Keratinocyte (primary cell): ENCODE measurements around the gene ZNF552. TPM values are rescaled to one million over a fixed set of nuclear protein-coding genes. Genes with fewer than 3 reads are reported as not detected.
"Not testable (repeated sequence)": the region's sequence is repeated elsewhere in the genome, so short reads cannot be mapped to it uniquely, and the experiment has no call there.

Experiments
- DNase-seq: peaks from one replicate; pipeline ENCODE4 v3.0.0-alpha.2; 2011; ENCODE audit warnings: low read depth, missing footprints, low spot score
- FAIRE-seq: peaks from 2 replicates; lab custom pipeline; 2011; peaks lifted over from hg19 to GRCh38; lab: Jason Lieb, UNC
- H2AFZ ChIP-seq: 2 replicates; pipeline ENCODE4 v1.6.0; 2012; ENCODE audit warnings: low read length, control low read depth, inconsistent platforms; ENCODE audit not compliant: control insufficient read depth
- H3K27ac ChIP-seq: 2 replicates; pipeline ENCODE4 v1.5.1; 2011; ENCODE audit warnings: low read length; ENCODE audit not compliant: control insufficient read depth, insufficient read depth
- H3K27me3 ChIP-seq: 3 replicates; pipeline ENCODE4 v1.6.0; 2011; ENCODE audit warnings: low read length; ENCODE audit not compliant: control insufficient read depth, insufficient read depth; ENCODE audit errors: extremely low read depth
- H3K36me3 ChIP-seq, 2 experiments: 2 replicates in 1 of 2; 3 replicates in 1 of 2; pipeline ENCODE4 v1.5.1; 2011; ENCODE audit warnings: low read length in 2 of 2, mild to moderate bottlenecking in 1 of 2; ENCODE audit not compliant: control insufficient read depth in 2 of 2, insufficient read depth in 2 of 2; ENCODE audit errors: extremely low read depth in 1 of 2
- H3K4me1 ChIP-seq: 3 replicates; pipeline ENCODE4 v1.5.1; 2011; ENCODE audit warnings: low read length; ENCODE audit not compliant: control insufficient read depth, insufficient read depth; ENCODE audit errors: extremely low read depth
- H3K4me2 ChIP-seq: 3 replicates; pipeline ENCODE4 v1.6.0; 2011; ENCODE audit warnings: low read depth, low read length; ENCODE audit not compliant: control insufficient read depth, insufficient read depth; ENCODE audit errors: extremely low read depth
- H3K4me3 ChIP-seq, 3 experiments: fragments of 200-600 bp in 1 of 3; sonication (generic) in 1 of 3; 2 replicates in 2 of 3; 3 replicates in 1 of 3; pipeline ENCODE4 v1.5.1; 2011 to 2016; ENCODE audit warnings: low read length in 3 of 3, mild to moderate bottlenecking in 3 of 3, control low read depth in 2 of 3, inconsistent platforms in 1 of 3, low read depth in 1 of 3, mixed read lengths in 1 of 3, mixed run types in 1 of 3, moderate library complexity in 1 of 3; ENCODE audit not compliant: control insufficient read depth in 2 of 3, insufficient read depth in 2 of 3; ENCODE audit errors: extremely low read depth in 1 of 3
- H3K79me2 ChIP-seq: 2 replicates; pipeline ENCODE4 v1.6.0; 2012; ENCODE audit warnings: low read length; ENCODE audit not compliant: control insufficient read depth, insufficient read depth
- H3K9ac ChIP-seq: 3 replicates; pipeline ENCODE4 v1.6.0; 2011; ENCODE audit warnings: low read length; ENCODE audit not compliant: control insufficient read depth, insufficient read depth; ENCODE audit errors: extremely low read depth
- H3K9me1 ChIP-seq: 3 replicates; pipeline ENCODE4 v1.6.0; 2011; ENCODE audit warnings: low read length; ENCODE audit not compliant: control insufficient read depth, insufficient read depth; ENCODE audit errors: extremely low read depth
- H3K9me3 ChIP-seq: 2 replicates; pipeline ENCODE4 v1.5.1; 2012; ENCODE audit warnings: low read depth, low read length; ENCODE audit not compliant: control insufficient read depth
- H4K20me1 ChIP-seq: 3 replicates; pipeline ENCODE4 v1.6.0; 2011; ENCODE audit warnings: low read length; ENCODE audit not compliant: control insufficient read depth, insufficient read depth; ENCODE audit errors: extremely low read depth
- EZH2 ChIP-seq: IDR thresholded peaks from one replicate; pipeline ENCODE4 v1.6.1; 2012; ENCODE audit warnings: inconsistent platforms, mild to moderate bottlenecking, low read length, moderate library complexity
- dilution Hi-C: fragments of 300-500 bp; cut with MboI; formaldehyde crosslinking; loops from one replicate; pipeline ENCODE4 v1.7.0; 2020; ENCODE audit warnings: low sequenced_read_pairs; ENCODE audit not compliant: extremely low pct_ligation_motif_present
- polyA plus RNA-seq, 5 experiments: library from polyadenylated mRNA; depleted of rRNA in 3 of 5; stranded (reverse) in 3 of 5; stranded (forward) in 1 of 5; unstranded in 1 of 5; fragments of >200 nt; gene quantifications; 1 replicate in 1 of 5; 2 replicates in 3 of 5; 3 replicates in 1 of 5; pipeline versions ENCODE4 v1.2.1 to v1.2.3, GENCODE V29; 2011 to 2012; ENCODE audit warnings: missing spikeins in 2 of 5, low read depth in 1 of 5, low replicate concordance in 1 of 5
- TF ChIP-seq, protein P1 (sequence below), 3 experiments: IDR thresholded peaks in 1 of 3; conservative IDR thresholded peaks in 1 of 3; optimal IDR thresholded peaks in 1 of 3; 2 replicates in 2 of 3; 3 replicates in 1 of 3; pipeline versions ENCODE3 to v1.5.1; 2011; ENCODE audit warnings: low read length in 3 of 3, mild to moderate bottlenecking in 3 of 3, moderate library complexity in 2 of 3, control low read depth in 1 of 3, inconsistent platforms in 1 of 3; ENCODE audit not compliant: insufficient read depth in 2 of 3; ENCODE audit errors: extremely low read depth in 1 of 3

ZNF552 gene
- polyA plus RNA-seq, 1 donor (not counting 4 experiments of a cell fraction or from before 2014, with no cell fraction given), result 8.9 TPM

DNA sequence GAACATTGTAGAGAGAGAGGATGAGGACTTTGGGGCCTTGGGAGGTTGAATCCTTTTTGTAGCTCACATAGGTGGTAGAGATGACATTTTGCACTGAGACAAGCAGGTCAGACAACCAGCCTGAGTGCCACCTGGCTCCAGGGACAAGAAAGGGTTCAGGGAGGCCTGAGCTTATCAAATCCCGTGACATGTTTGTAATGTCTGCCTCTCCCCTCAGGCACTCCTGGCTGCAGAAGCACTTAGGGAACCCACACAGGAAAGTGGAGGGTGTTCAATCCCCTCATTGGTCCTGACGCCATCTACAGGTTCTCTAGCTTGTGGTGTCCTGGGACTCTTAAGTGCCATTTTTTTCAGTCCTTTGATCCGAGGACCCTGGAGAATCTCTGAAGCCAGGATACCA is 6.4 kb upstream of the ZNF552 start:
- peak overlapping the region; percentile 91 for H3K4me2 ChIP-seq
- DNase-seq, FAIRE-seq, H3K9ac ChIP-seq, H3K4me1 ChIP-seq, H3K27me3 ChIP-seq, H3K36me3 ChIP-seq, dilution Hi-C loops, H4K20me1 ChIP-seq, H3K27ac ChIP-seq, H3K9me1 ChIP-seq, H2AFZ ChIP-seq, H3K9me3 ChIP-seq: not testable (repeated sequence)
- H3K79me2 ChIP-seq, result peaks cover 65% of the 10 kb centered on the region
- peak overlapping the region in 2 of 3 experiments; percentile 98 to 99 for H3K4me3 ChIP-seq

DNA sequence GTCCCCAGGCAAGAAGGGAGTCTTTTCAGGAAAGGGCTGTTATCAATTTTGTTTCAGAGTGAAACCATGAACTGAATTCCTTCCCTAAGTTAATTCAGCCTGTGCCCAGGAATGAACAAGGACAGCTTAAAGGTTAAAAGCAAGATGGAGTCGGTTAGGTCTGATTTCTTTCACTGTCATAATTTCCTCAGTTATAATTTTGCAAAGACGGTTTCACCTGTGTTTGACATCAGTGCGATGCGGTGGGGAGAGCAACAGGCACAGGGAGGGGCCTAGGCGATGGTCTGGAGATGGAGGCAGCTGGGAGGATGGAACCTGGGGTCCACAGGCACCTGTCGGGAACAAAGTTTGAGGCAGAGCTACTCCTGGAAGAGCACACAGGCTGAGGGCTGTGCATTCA is 5.9 kb upstream of the ZNF552 start:
- Histone ChIP-seq H3K4me1 (peaks cover 8% of the 10 kb centered on the region), H3K27ac (peak overlapping the region; percentile 90), H3K4me2 (peak overlapping the region; percentile 91), H3K9ac (peak overlapping the region; percentile 98), H3K27me3 (no peaks in the 10 kb centered on the region), H4K20me1 (peaks cover 2% of the 10 kb centered on the region), H3K79me2 (peaks cover 60% of the 10 kb centered on the region), H3K4me3 (peak overlapping the region; percentile 55 to 99 (median 98)), H3K9me3 (no peaks in the 10 kb centered on the region), H2AFZ (no peak overlapping the region), H3K36me3 (peaks cover under 1 to 4% of the 10 kb centered on the region in 2 experiments), H3K9me1 (no peaks in the 10 kb centered on the region)
- FAIRE-seq (no peak), DNase-seq (no peak)
- no peak for TF ChIP-seq EZH2
- TF ChIP-seq, protein P1, sequence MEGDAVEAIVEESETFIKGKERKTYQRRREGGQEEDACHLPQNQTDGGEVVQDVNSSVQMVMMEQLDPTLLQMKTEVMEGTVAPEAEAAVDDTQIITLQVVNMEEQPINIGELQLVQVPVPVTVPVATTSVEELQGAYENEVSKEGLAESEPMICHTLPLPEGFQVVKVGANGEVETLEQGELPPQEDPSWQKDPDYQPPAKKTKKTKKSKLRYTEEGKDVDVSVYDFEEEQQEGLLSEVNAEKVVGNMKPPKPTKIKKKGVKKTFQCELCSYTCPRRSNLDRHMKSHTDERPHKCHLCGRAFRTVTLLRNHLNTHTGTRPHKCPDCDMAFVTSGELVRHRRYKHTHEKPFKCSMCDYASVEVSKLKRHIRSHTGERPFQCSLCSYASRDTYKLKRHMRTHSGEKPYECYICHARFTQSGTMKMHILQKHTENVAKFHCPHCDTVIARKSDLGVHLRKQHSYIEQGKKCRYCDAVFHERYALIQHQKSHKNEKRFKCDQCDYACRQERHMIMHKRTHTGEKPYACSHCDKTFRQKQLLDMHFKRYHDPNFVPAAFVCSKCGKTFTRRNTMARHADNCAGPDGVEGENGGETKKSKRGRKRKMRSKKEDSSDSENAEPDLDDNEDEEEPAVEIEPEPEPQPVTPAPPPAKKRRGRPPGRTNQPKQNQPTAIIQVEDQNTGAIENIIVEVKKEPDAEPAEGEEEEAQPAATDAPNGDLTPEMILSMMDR (optimal IDR thresholded peaks at IDR 0.05 in 1 of 3, IDR thresholded peaks at IDR 0.05 in 1 of 3, conservative IDR thresholded peaks at IDR 0.05 in 1 of 3; ENCODE audit: extremely low read depth in 1 of 3, insufficient read depth in 2 of 3, low read length in 3 of 3), result no peak
- dilution Hi-C loops, result no loop called here
